ENCODE results near the gene PCDHA12. TPM values are rescaled to one million over a fixed set of nuclear protein-coding genes. Genes with fewer than 3 reads are reported as not detected.

Gene PCDHA12
- total RNA-seq, 4 donors from 2014 or later: 0.05 TPM; not detected in 3

GRCh38 chr5:140881889-140882590 is 6.9 kb downstream of the PCDHA12 start, which contains the start of gene PCDHA13:
Gene PCDHA13 (plus strand): TSS chr5:140882124. CDS start chr5:140882269, 145 bp downstream.
- peaks cover 12 to 17% (median 14%) of the 10 kb centered on the region in 3 donors for H3K27me3 ChIP-seq
- no peak for DNase-seq
- TF ChIP-seq POLR2A (IDR thresholded peaks at IDR 0.05): no peak
- no peak for TF ChIP-seq CTCF (IDR thresholded peaks at IDR 0.05 in 4 of 5, conservative IDR thresholded peaks at IDR 0.05 in 1 of 5)
- in situ Hi-C loops (cut with MboI; ENCODE audit: low sequenced_read_pairs in 4 of 4): no loop called here
- H3K27ac ChIP-seq: no peak within 1 kb of the TSS
- no peaks in the 10 kb centered on the region for H3K36me3 ChIP-seq
- peaks cover 0 to 5% (median 0%) of the 10 kb centered on the region in 3 donors for H3K9me3 ChIP-seq
- intact Hi-C loops (cut with DNase I; ENCODE audit: low total_unique reads): no loop called here
- no peak for ATAC-seq
- peak within 1 kb of the TSS in 1 of 4 donors; percentile 6 for H3K4me3 ChIP-seq
- H3K4me1 ChIP-seq: no peaks in the 10 kb centered on the region

- in situ Hi-C loops (cut with MboI; ENCODE audit: low sequenced_read_pairs in 4 of 4) (no loop called here), intact Hi-C loops (cut with DNase I; ENCODE audit: low total_unique reads) (no loop called here)
- TF ChIP-seq POLR2A (IDR thresholded peaks at IDR 0.05): no peak
- TF ChIP-seq CTCF (IDR thresholded peaks at IDR 0.05 in 4 of 5, conservative IDR thresholded peaks at IDR 0.05 in 1 of 5): no peak
- H3K4me1 ChIP-seq: no peaks in the 10 kb centered on the region
- ATAC-seq (no peak), DNase-seq (no peak)
- H3K27me3 ChIP-seq: peaks cover 12 to 15% (median 14%) of the 10 kb centered on the region in 3 donors
- H3K4me3 ChIP-seq: no peak overlapping the region
- peaks cover 0 to 5% (median 0%) of the 10 kb centered on the region in 3 donors for H3K9me3 ChIP-seq
- H3K36me3 ChIP-seq: no peaks in the 10 kb centered on the region
- no peak overlapping the region for H3K27ac ChIP-seq
Observed at GRCh38 chr5:140882591-140882899, 7.4 kb downstream of the PCDHA12 start.

- H3K9me3 ChIP-seq: peaks cover 0 to 5% (median 0%) of the 10 kb centered on the region in 3 donors
- H3K4me1 ChIP-seq: no peaks in the 10 kb centered on the region
- TF ChIP-seq CTCF (IDR thresholded peaks at IDR 0.05 in 4 of 5, conservative IDR thresholded peaks at IDR 0.05 in 1 of 5): no peak
- no peak for TF ChIP-seq POLR2A (IDR thresholded peaks at IDR 0.05)
- H3K27me3 ChIP-seq: peaks cover 9 to 14% (median 12%) of the 10 kb centered on the region in 3 donors
- in situ Hi-C loops (cut with MboI; ENCODE audit: low sequenced_read_pairs in 4 of 4) (no loop called here), intact Hi-C loops (cut with DNase I; ENCODE audit: low total_unique reads) (no loop called here)
- DNase-seq (no peak), ATAC-seq (no peak)
- H3K27ac ChIP-seq: no peak overlapping the region
- no peak overlapping the region for H3K4me3 ChIP-seq
- no peaks in the 10 kb centered on the region for H3K36me3 ChIP-seq
Observed at GRCh38 chr5:140883373-140883772, 8.3 kb downstream of the PCDHA12 start.

DNA sequence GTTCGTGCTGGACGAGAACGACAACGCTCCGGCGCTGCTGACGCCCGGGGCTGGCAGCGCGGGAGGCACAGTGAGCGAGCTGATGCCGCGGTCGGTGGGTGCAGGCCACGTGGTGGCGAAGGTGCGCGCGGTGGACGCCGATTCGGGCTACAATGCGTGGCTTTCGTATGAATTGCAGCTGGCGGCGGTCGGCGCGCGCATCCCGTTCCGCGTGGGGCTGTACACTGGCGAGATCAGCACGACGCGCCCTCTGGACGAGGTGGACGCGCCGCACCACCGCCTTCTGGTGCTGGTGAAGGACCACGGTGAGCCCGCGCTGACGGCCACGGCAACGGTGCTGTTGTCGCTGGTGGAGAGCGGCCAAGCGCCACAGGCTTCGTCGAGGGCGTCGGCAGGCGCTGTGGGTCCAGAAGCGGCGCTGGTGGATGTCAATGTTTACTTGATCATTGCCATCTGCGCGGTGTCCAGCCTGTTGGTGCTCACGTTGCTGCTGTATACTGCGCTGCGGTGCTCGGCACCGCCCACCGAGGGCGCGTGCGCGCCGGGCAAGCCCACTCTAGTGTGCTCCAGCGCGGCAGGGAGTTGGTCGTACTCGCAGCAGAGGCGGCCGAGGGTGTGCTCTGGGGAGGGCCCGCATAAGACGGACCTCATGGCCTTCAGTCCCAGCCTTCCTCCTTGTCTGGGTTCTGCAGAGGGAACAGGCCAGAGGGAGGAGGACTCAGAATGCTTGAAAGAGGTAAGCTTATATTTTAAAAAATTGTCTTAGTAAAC is 9.0 kb downstream of the PCDHA12 start:
- Histone ChIP-seq H3K4me3 (no peak overlapping the region), H3K27me3 (peaks cover 9 to 14% (median 12%) of the 10 kb centered on the region in 3 donors), H3K9me3 (peaks cover 0 to 5% (median 0%) of the 10 kb centered on the region in 3 donors), H3K27ac (no peak overlapping the region), H3K4me1 (no peaks in the 10 kb centered on the region), H3K36me3 (no peaks in the 10 kb centered on the region)
- DNase-seq: no peak
- TF ChIP-seq CTCF (IDR thresholded peaks at IDR 0.05 in 4 of 5, conservative IDR thresholded peaks at IDR 0.05 in 1 of 5): no peak
- TF ChIP-seq POLR2A (IDR thresholded peaks at IDR 0.05): no peak
- in situ Hi-C loops (cut with MboI; ENCODE audit: low sequenced_read_pairs in 4 of 4) (no loop called here), intact Hi-C loops (cut with DNase I; ENCODE audit: low total_unique reads) (no loop called here)
- no peak for ATAC-seq
